Right ventricle myocardium inferior (tissue), 1 donor: Measurements from ENCODE around the gene AXIN1. TPM values are rescaled to one million over a fixed set of nuclear protein-coding genes. Genes with fewer than 3 reads are reported as not detected.
"Not testable (repeated sequence)": the region's sequence is repeated elsewhere in the genome, so short reads cannot be mapped to it uniquely, and the experiment has no call there.

Experiments used
- ATAC-seq: fragments of 200-7000 bp; cut with Tn5 transposase; one replicate; pipeline ENCODE4 v1.9.1; 2020; ENCODE audit warnings: mild to moderate bottlenecking, moderate library complexity
- DNase-seq: peaks from one replicate; pipeline ENCODE4 v3.0.0; 2021; ENCODE audit errors: missing footprints
- intact Hi-C: fragments of 100-400 bp; cut with DNase I; formaldehyde crosslinking; loops from one replicate; pipeline ENCODE4 v1.11.0; 2022
- total RNA-seq: library from RNA; stranded (reverse); fragmentation: NEBNext Ultra II Directional; extraction: Animal tissue kit (Norgen Biotek cat#: 25700); gene quantifications from one replicate; pipeline ENCODE4 v1.2.1, GENCODE V29; 2021
- donor health status: DM: no; HTN: yes; CAD: no; lungs with severe emphysema.

The AXIN1 gene
- total RNA-seq, 1 donor from 2014 or later: 12.8 TPM

- intact Hi-C loops: no loop called here
- no peak for DNase-seq
- no peak for ATAC-seq
These were observed 8.3 kb upstream of the AXIN1 start for GRCh38 chr16:360698-361336.

- DNase-seq (no peak), ATAC-seq (no peak)
- intact Hi-C loops: no loop called here
These were observed 7.6 kb upstream of the AXIN1 start for GRCh38 chr16:359871-360697.

- intact Hi-C loops: no loop called here
- no peak for DNase-seq
- no peak for ATAC-seq
These were observed 6.7 kb upstream of the AXIN1 start for GRCh38 chr16:359067-359763.

- DNase-seq: no peak
- intact Hi-C loops: no loop called here
- no peak for ATAC-seq
These were observed 4.2 kb upstream of the AXIN1 start for GRCh38 chr16:356741-357140.

- intact Hi-C loops: loop anchor here (5.0 kb wide), 1 partner anchor 128 kb away; the partner anchor contains the start of gene LUC7L
- DNase-seq: peak; percentile 33
- ATAC-seq: no peak
These were observed 2.5 kb upstream of the AXIN1 start for GRCh38 chr16:354971-355461.

- ATAC-seq: no peak
- DNase-seq: peak; percentile 62
- intact Hi-C loops: loop anchor here (5.0 kb wide), 1 partner anchor 127 kb away; the partner anchor contains the start of gene LUC7L
These were observed 1.9 kb upstream of the AXIN1 start for GRCh38 chr16:354291-354881.

GRCh38 chr16:353404-354290, 1.1 kb upstream of the AXIN1 start:
- no peak for ATAC-seq
- DNase-seq: peak; percentile 74
- intact Hi-C loops: loop anchor here (5.0 kb wide), 1 partner anchor 126 kb away; the partner anchor contains the start of gene LUC7L

- peak; percentile 77 for DNase-seq
- intact Hi-C loops: loop anchor here (5.0 kb wide), 1 partner anchor 125 kb away; the partner anchor contains the start of gene LUC7L
- ATAC-seq: no peak
These were observed 561 bp downstream of the AXIN1 start for GRCh38 chr16:351804-352520.

- ATAC-seq (no peak), DNase-seq (no peak)
- intact Hi-C loops: loop anchor here (5.0 kb wide), 1 partner anchor 123 kb away; the partner anchor contains the start of gene LUC7L
These were observed 2.3 kb downstream of the AXIN1 start for GRCh38 chr16:350203-350602.

- intact Hi-C loops: no loop called here
- DNase-seq (peak; percentile 21), ATAC-seq (no peak)
These were observed 3.3 kb downstream of the AXIN1 start for GRCh38 chr16:349211-349610.

- intact Hi-C loops, ATAC-seq, DNase-seq: not testable (repeated sequence)
These were observed 4.0 kb downstream of the AXIN1 start for GRCh38 chr16:348495-348894.

- intact Hi-C loops: no loop called here
- ATAC-seq: no peak
- DNase-seq: no peak
These were observed 5.3 kb downstream of the AXIN1 start for GRCh38 chr16:347203-347602.

- peak; percentile 35 for DNase-seq
- no peak for ATAC-seq
- intact Hi-C loops: no loop called here
These were observed 5.9 kb downstream of the AXIN1 start for GRCh38 chr16:346587-346986.

GRCh38 chr16:345772-346171, 6.8 kb downstream of the AXIN1 start:
- intact Hi-C loops: no loop called here
- DNase-seq (no peak), ATAC-seq (no peak)

- intact Hi-C loops: no loop called here
- ATAC-seq: no peak
- peak; percentile 43 for DNase-seq
These were observed 9.9 kb downstream of the AXIN1 start for GRCh38 chr16:342455-343213.

GRCh38 chr16:341974-342336, 10.6 kb downstream of the AXIN1 start:
- intact Hi-C loops, ATAC-seq: not testable (repeated sequence)

More at GRCh38 chr16:341974-342336, 10.6 kb downstream of the AXIN1 start:
- not testable (repeated sequence) for DNase-seq
